Nephron (organoid): ENCODE measurements around the gene IQCH.

Source experiments
- H3K27ac Mint-ChIP-seq, 3 experiments: 2 replicates each; pipeline ENCODE4 v1.8.0; 2020; ENCODE audit warnings: mixed read lengths in 3 of 3, mild to moderate bottlenecking in 2 of 3, moderate library complexity in 1 of 3
- H3K27me3 Mint-ChIP-seq: 2 replicates; pipeline ENCODE4 v1.8.0; 2021; ENCODE audit warnings: low read depth, mild to moderate bottlenecking, moderate library complexity, mixed read lengths
- H3K36me3 Mint-ChIP-seq: 2 replicates; pipeline ENCODE4 v1.8.0; 2020; ENCODE audit warnings: low read depth, mixed read lengths
- H3K4me1 Mint-ChIP-seq: 2 replicates; pipeline ENCODE4 v1.8.0; 2020; ENCODE audit warnings: mixed read lengths
- H3K4me3 Mint-ChIP-seq, 3 experiments: 2 replicates each; pipeline ENCODE4 v1.8.0; 2020; ENCODE audit warnings: mild to moderate bottlenecking in 3 of 3, mixed read lengths in 3 of 3, moderate library complexity in 2 of 3
- H3K9me3 Mint-ChIP-seq: 2 replicates; pipeline ENCODE4 v1.8.0; 2020; ENCODE audit warnings: mixed read lengths
- CTCF ChIP-seq, 3 experiments: fragments of 200-600 bp; sonication (generic); IDR thresholded peaks; one replicate each; pipeline ENCODE4 v1.5.0; 2021; ENCODE audit warnings: antibody characterized with exemption in 3 of 3; ENCODE audit not compliant: unreplicated experiment in 3 of 3

IQCH gene

GRCh38 chr15:67551207-67551743 is 296.7 kb downstream of the IQCH start:
- Mint-ChIP-seq H3K4me3 (no peak overlapping the region), H3K27ac (no peak overlapping the region), H3K4me1 (peaks cover 28% of the 10 kb centered on the region), H3K9me3 (no peaks in the 10 kb centered on the region), H3K36me3 (peaks cover 29% of the 10 kb centered on the region), H3K27me3 (no peaks in the 10 kb centered on the region)
- TF ChIP-seq CTCF (IDR thresholded peaks at IDR 0.05; ENCODE audit: unreplicated experiment in 3 of 3): no peak
